GM12878 (cell line): ENCODE data around the gene PILRB. TPM values are rescaled to one million over a fixed set of nuclear protein-coding genes. Genes with fewer than 3 reads are reported as not detected.

Experiments
- ATAC-seq: fragments of 200-7000 bp; cut with Tn5 transposase; 3 replicates; pipeline ENCODE4 v1.9.1; 2020; ENCODE audit warnings: mild to moderate bottlenecking, moderate library complexity
- BruUV-seq: library from RNA; stranded (reverse); fragments of 400-500 nt; replicated peaks from 2 replicates; lab custom pipeline; 2021; lab: Mats Ljungman, UMichigan
- CTCF ChIA-PET: fragments of 300-600 bp; sonication (Branson Sonifier 250); formaldehyde crosslinking; extraction: SDS; loops from one replicate; lab custom pipeline; 2021; ENCODE audit warnings: inconsistent platforms; lab: Yijun Ruan, JAX
- POLR2A ChIA-PET: fragments of 350-600 bp; formaldehyde crosslinking; extraction: SDS; loops from one replicate; lab custom pipeline; 2021; ENCODE audit warnings: inconsistent platforms; lab: Charles Lee
- RAD21 ChIA-PET: fragments of 300-600 bp; sonication (Branson Sonifier 250); formaldehyde crosslinking; loops from one replicate; lab custom pipeline; 2023; ENCODE audit warnings: antibody characterized with exemption; ENCODE audit not compliant: unreplicated experiment; lab: Charles Lee
- SMC1A ChIA-PET: fragments of 300-600 bp; sonication (Branson Sonifier 250); formaldehyde crosslinking; loops from one replicate; lab custom pipeline; 2023; ENCODE audit not compliant: unreplicated experiment, uncharacterized antibody; lab: Charles Lee
- DNase-seq: peaks from one replicate; pipeline ENCODE4 v3.0.0-alpha.2; 2011; ENCODE audit warnings: low read depth, low spot score
- FAIRE-seq: peaks from 3 replicates; lab custom pipeline; 2011; peaks lifted over from hg19 to GRCh38; lab: Jason Lieb, UNC
- H2AFZ ChIP-seq: 2 replicates; pipeline ENCODE4 v1.6.0; 2011; ENCODE audit warnings: low read depth, low read length, control low read depth; ENCODE audit not compliant: control insufficient read depth
- H3K27ac ChIP-seq: 2 replicates; pipeline ENCODE4 v1.5.1; 2011; ENCODE audit warnings: control low read depth; ENCODE audit not compliant: control insufficient read depth, insufficient read depth
- H3K27me3 ChIP-seq, 2 experiments: replicated peaks in 1 of 2; 2 replicates each; pipeline versions ENCODE4 v1.6.0 to v1.6.1; 2011; ENCODE audit warnings: low read length in 1 of 2; ENCODE audit not compliant: control insufficient read depth in 2 of 2, insufficient read depth in 2 of 2
- H3K36me3 ChIP-seq, 2 experiments: 2 replicates each; pipeline ENCODE4 v1.5.1; 2011; ENCODE audit warnings: low read length in 1 of 2; ENCODE audit not compliant: control insufficient read depth in 2 of 2, insufficient read depth in 2 of 2
- H3K4me1 ChIP-seq: 2 replicates; pipeline ENCODE4 v1.6.1; 2011; ENCODE audit warnings: mild to moderate bottlenecking, low read length, moderate library complexity, mixed read lengths; ENCODE audit not compliant: control insufficient read depth, insufficient read depth
- H3K4me2 ChIP-seq: 2 replicates; pipeline ENCODE4 v1.6.0; 2011; ENCODE audit warnings: control low read depth; ENCODE audit not compliant: control insufficient read depth, insufficient read depth
- H3K4me3 ChIP-seq: fragments of 200-600 bp; sonication (generic); 2 replicates; pipeline ENCODE4 v1.5.1; 2016
- H3K79me2 ChIP-seq: 2 replicates; pipeline ENCODE4 v1.6.0; 2011; ENCODE audit warnings: low read length; ENCODE audit not compliant: control insufficient read depth, insufficient read depth
- H3K9ac ChIP-seq: 2 replicates; pipeline ENCODE4 v1.8.0; 2011; ENCODE audit warnings: low read length, control low read depth, mixed read lengths; ENCODE audit not compliant: control insufficient read depth, insufficient read depth
- H3K9me3 ChIP-seq: replicated peaks from 3 replicates; pipeline ENCODE4 v1.5.1; 2011; ENCODE audit warnings: mild to moderate bottlenecking, low read length; ENCODE audit not compliant: control insufficient read depth, insufficient read depth
- H4K20me1 ChIP-seq: 2 replicates; pipeline ENCODE4 v1.6.0; 2011; ENCODE audit not compliant: control insufficient read depth, insufficient read depth
- BHLHE40 ChIP-seq, 2 experiments: fragments of 450-650 bp in 1 of 2; IDR thresholded peaks; 2 replicates each; pipeline ENCODE4 v1.6.1; 2011 to 2017; ENCODE audit warnings: low read depth in 2 of 2, borderline replicate concordance in 1 of 2, improper control_type of control experiment in 1 of 2, low read length in 1 of 2, mild to moderate bottlenecking in 1 of 2
- EGR1 ChIP-seq, 2 experiments: IDR thresholded peaks; 1 replicate in 1 of 2; 2 replicates in 1 of 2; pipeline ENCODE4 v1.6.1; 2011 to 2012; ENCODE audit warnings: low read depth in 2 of 2, low read length in 2 of 2, borderline replicate concordance in 1 of 2, mild to moderate bottlenecking in 1 of 2, moderate library complexity in 1 of 2
- FOXK2 ChIP-seq: fragments of 450-650 bp; IDR thresholded peaks from 2 replicates; pipeline ENCODE4 v1.6.1; 2017; ENCODE audit warnings: mild to moderate bottlenecking, moderate library complexity
- LARP7 ChIP-seq: fragments of 450-650 bp; IDR thresholded peaks from 2 replicates; pipeline ENCODE4 v1.6.1; 2017; ENCODE audit warnings: mild to moderate bottlenecking
- POLR2A ChIP-seq: IDR thresholded peaks from 2 replicates; pipeline ENCODE4 v1.6.1; 2011; ENCODE audit warnings: low read depth, mild to moderate bottlenecking, low read length
- POLR2AphosphoS2 ChIP-seq: IDR thresholded peaks from 2 replicates; pipeline ENCODE4 v1.6.1; 2011; ENCODE audit warnings: low read depth, mild to moderate bottlenecking, low read length, improper control_type of control experiment, moderate library complexity
- REST ChIP-seq: IDR thresholded peaks from 2 replicates; pipeline ENCODE4 v1.6.1; 2012; ENCODE audit warnings: mild to moderate bottlenecking, low read depth, low read length
- ZZZ3 ChIP-seq: IDR thresholded peaks from 2 replicates; pipeline ENCODE4 v1.6.1; 2011; ENCODE audit warnings: low read depth; ENCODE audit not compliant: control insufficient read depth, insufficient read length
- in situ Hi-C: fragments of 300-500 bp; cut with MboI; formaldehyde crosslinking; loops from 9 replicates; pipeline ENCODE4 v1.14.3; 2018; ENCODE audit warnings: mixed read lengths
- intact Hi-C: fragments of 100-400 bp; cut with micrococcal nuclease; formaldehyde crosslinking; loops from one replicate; pipeline ENCODE4 v1.14.2; 2022; ENCODE audit not compliant: unreplicated experiment
- polyA plus RNA-seq, 11 experiments: library from polyadenylated mRNA; depleted of rRNA in 4 of 11; unstranded in 6 of 11; stranded (reverse) in 5 of 11; fragments of >200 nt; fragmentation: Nextera tagmentation in 4 of 11; fragmentation: Illumina TruSeq in 1 of 11; extraction: Ambion mirVana in 4 of 11; extraction: Trizol in 1 of 11; gene quantifications; 1 replicate in 1 of 11; 2 replicates in 10 of 11; pipeline versions ENCODE4 v1.2.1 to v1.2.3, GENCODE V29; 2011 to 2016; ENCODE audit warnings: inconsistent platforms in 2 of 11, missing spikeins in 2 of 11, low read depth in 1 of 11
- total RNA-seq, 4 experiments: library from RNA; depleted of rRNA in 3 of 4; stranded (reverse); fragments of >200 nt in 3 of 4; fragmentation: Illumina TruSeq in 1 of 4; extraction: Trizol in 1 of 4; gene quantifications; 2 replicates each; pipeline versions ENCODE4 v1.2.1 to v1.2.3, GENCODE V29; 2013 to 2021

Gene PILRB
- total and polyA plus RNA-seq, 10 of the 15 experiments (the other 5 are each of a cell fraction or from before 2014, with no cell fraction given), result 2.6 to 50.3 (median 22.0) TPM

GRCh38 chr7:100346921-100347320 lies 11.0 kb upstream of the PILRB start:
- no TSS peak for BruUV-seq
- FAIRE-seq, result no peak
- H3K36me3 ChIP-seq, result peaks cover 26 to 38% of the 10 kb centered on the region in 2 experiments

More at GRCh38 chr7:100346921-100347320, 11.0 kb upstream of the PILRB start:
- Histone ChIP-seq H4K20me1 (no peaks in the 10 kb centered on the region; the same call in 1 of the 2 replicates), H2AFZ (no peak overlapping the region), H3K9ac (no peak overlapping the region), H3K4me1 (peaks cover 14% of the 10 kb centered on the region), H3K79me2 (peaks cover 9% of the 10 kb centered on the region), H3K27ac (no peak overlapping the region), H3K4me2 (no peak overlapping the region), H3K4me3 (no peak overlapping the region), H3K27me3 (no peaks in the 10 kb centered on the region), H3K9me3 (no peaks in the 10 kb centered on the region)
- CTCF ChIA-PET, result interaction anchor here (1.0 to 7.0 kb wide), 7 partner anchors 19 to 217 kb away, joined by 3 to 69 read pairs (median 4); no protein-coding TSS in a partner anchor
- SMC1A ChIA-PET, result interaction anchor here (1.0 to 4.4 kb wide), 4 partner anchors 56 to 213 kb away, joined by 3 to 25 read pairs (median 10); no protein-coding TSS in a partner anchor
- RAD21 ChIA-PET, result interaction anchor here (0.7 to 5.0 kb wide), 5 partner anchors 61 to 217 kb away, joined by 3 to 15 read pairs (median 3); no protein-coding TSS in a partner anchor
- POLR2A ChIA-PET, result interaction anchor here (1.5 kb wide), 2 partner anchors 18 to 214 kb away, joined by 6 to 8 read pairs; no protein-coding TSS in a partner anchor
- intact Hi-C loops, result no loop called here
- no peak for DNase-seq
- no peak for ATAC-seq
- TF ChIP-seq POLR2A, result no peak
- no peak for TF ChIP-seq ZZZ3
- no peak for TF ChIP-seq LARP7
- no peak for TF ChIP-seq FOXK2
- no peak for TF ChIP-seq REST
- TF ChIP-seq EGR1 (IDR thresholded peaks at IDR 0.05; ENCODE audit: borderline replicate concordance in 1 of 2, low read depth in 2 of 2, low read length in 2 of 2), result no peak
- TF ChIP-seq POLR2AphosphoS2, result no peak
- no peak for TF ChIP-seq BHLHE40 (IDR thresholded peaks at IDR 0.05; ENCODE audit: borderline replicate concordance in 1 of 2, low read depth in 2 of 2, low read length in 1 of 2)
- in situ Hi-C loops, result no loop called here
